ENCODE data around the gene NAT9.

Gene NAT9

GRCh38 chr17:74807925-74808324 lies 31.8 kb upstream of the NAT9 start:
- DNase-seq: peak in 17 of 42 donors; percentile 30 to 64 (median 49)
- intact Hi-C loops (cut with DNase I): no loop called here

GRCh38 chr17:74807441-74807840 lies 31.3 kb upstream of the NAT9 start:
- intact Hi-C loops (cut with DNase I): no loop called here
- DNase-seq: peak in 2 of 42 donors; percentile 29 to 43

GRCh38 chr17:74806334-74806733 lies 30.2 kb upstream of the NAT9 start:
- no peak for DNase-seq
- intact Hi-C loops (cut with DNase I): no loop called here

DNA sequence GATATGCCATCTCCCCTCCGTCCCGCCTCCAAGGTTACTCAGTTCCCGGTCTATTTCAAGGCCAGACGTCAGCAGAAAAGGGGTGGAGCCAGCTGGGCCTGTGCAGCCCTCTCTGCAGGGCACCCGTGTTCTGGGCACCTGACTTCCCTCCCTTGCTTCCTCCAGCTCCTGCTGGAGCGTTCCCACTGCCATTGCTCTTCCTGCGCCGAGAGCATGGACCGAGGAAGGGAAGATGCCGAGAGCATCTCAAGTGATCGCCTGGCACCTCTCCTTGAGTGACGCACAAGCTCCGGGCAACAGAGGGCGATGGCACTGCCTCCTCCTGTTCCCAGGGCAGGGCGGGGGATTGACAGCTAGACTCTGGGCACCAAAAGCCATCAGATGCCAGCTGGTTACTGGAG lies 29.4 kb upstream of the NAT9 start:
- intact Hi-C loops (cut with DNase I): no loop called here
- peak in 9 of 42 donors; percentile 18 to 76 (median 57) for DNase-seq

DNA sequence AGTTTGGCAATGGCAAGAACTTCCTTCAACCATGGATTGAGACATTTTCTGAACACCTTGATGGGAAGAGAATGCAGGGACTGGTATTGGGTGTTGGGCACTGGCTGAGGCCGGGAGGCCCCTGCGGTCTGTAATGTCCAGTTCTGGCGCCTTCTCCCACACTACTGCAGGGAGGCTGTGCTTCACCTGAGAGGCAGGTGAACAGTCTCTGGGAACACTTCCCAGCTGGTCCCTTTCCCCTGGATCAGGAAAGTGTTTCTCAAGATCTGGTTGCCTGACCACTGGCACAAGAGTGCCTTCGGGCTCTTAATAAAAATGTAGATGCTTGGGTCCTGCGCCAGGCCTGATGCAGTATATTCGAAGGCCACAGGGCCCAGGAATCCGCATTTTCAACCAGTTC lies 28.5 kb upstream of the NAT9 start:
- intact Hi-C loops (cut with DNase I): no loop called here
- no peak for DNase-seq

GRCh38 chr17:74803971-74804370 lies 27.8 kb upstream of the NAT9 start:
- intact Hi-C loops (cut with DNase I): no loop called here
- DNase-seq: no peak

DNA sequence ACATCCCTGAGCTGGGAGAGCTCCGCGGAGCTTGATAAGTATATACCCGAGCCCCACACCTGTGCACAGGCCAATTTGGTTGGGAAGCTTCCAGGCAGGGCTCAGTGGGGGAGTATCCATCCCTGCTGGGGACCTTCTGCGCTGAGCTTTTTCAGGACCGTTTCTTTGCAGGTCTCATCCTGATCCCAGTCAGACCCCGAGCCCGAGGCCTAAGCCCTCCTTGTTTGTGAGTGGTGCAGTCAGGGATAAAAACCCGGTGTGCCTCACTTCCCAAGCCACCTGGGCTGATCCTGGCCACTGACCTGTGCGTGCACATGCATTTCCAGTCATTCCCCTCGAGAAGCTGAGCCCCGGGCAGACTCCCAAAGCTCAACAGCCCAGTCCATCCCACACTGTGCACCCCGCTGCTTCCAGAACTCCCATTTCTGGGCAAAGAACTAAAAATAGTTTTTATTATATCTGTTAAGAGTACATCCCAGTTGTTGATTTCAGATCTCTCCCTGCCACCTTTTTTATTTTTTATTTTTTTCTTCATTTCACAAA lies 27.3 kb upstream of the NAT9 start:
- intact Hi-C loops (cut with DNase I): no loop called here
- DNase-seq: no peak

DNA sequence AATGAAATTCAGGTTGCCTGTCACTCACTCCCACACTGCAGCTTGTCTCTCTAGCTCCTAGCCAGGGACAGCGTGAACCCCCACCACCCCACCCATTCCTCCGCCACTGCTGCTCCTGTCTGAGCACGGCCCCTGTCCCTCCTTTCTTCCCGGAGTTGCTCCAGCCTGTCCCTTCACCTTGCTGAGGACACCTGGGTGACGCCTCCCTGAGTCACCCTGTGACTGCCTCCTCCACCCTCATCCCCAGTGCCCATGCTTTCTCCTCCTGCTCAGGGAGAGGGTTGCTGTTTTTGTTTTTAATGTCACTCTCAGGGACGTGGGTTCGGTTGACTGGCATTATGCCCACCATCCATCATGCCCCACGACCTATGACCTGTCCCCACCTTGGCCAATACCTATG lies 25.8 kb upstream of the NAT9 start:
- intact Hi-C loops (cut with DNase I): no loop called here
- peak in 2 of 42 donors; percentile 31 to 42 for DNase-seq

DNA sequence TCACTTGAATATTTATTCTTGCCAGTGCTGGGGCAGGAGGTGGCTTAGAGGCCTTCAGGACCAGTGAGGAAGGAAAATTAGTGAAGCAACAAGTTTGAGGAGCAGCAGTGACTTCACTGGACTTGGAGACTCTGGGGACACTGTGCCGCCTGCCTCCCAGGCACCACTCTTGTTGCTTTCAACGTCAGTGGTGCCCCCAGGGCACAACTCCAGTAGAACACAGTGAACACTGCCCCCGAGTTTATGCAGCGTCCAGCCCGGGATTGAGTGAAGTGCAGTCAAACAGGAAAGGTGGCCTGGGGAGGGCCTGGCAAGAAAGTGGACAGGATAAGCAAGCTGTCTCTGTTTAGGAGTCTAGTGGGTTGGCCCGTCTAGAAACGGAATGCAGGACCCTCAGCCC lies 24.4 kb upstream of the NAT9 start:
- intact Hi-C loops (cut with DNase I): no loop called here
- DNase-seq: no peak

DNA sequence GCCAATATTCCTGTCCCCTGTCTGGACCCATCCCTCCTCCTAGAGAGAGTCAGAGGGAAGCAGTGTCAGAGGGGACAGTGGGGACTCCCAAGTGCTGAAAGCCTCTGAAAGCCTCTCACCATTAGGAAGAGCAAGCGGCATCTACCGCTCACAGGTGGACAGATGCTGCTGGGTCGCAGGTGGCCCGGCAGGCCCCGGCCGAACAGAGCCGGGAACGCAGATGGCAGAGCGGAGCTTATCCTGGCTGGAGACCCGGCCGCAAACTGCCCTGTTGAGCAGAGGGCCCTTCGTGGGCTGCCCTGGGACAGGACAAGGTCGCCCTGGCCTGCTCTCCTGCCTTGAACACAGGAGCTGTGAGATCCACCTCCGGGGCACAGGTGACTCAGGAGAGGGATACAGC lies 23.0 kb upstream of the NAT9 start:
- DNase-seq: no peak
- intact Hi-C loops (cut with DNase I): no loop called here

DNA sequence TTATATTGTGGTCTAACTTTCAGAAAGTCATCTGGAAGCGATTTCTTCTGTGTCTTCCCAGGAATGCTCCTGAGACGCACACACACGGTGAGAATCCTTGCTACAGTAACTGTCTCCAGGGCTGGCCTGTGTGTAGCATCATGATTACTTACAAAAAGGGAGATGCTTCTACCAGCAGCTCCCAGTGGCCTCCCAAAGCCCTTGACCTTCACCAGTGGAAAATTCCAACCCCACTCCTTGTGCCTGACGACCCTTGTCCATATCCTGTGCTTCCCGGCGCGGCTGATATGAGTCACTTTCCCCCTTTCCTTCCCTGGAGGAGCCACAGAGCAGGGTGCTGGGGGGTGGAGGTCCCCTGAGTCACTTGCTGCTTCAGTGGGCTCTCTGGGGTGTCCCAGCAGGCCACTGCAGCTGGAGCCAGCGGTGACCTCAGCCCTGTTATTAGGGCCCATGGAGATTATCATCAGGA lies 22.1 kb upstream of the NAT9 start:
- intact Hi-C loops (cut with DNase I): no loop called here
- no peak for DNase-seq

DNA sequence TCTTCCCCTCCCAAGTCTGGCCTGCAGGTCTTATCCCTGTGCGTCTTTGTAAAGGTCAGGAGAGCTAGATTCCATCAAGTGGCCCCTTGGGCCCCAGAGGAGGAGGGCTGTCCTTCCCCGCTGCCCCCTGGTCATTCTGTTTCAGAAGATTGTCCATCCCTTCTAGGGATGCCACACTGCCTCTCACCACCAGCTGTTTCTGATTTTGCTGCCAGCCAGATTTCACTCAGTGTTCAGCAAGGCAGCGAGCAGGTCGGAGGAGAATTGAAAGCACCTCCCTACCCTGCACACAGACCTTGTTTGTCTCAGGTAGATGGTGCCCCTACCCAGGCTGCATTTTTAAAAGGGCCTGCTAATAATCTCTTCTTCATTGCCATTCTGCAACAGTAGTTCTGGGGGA lies 21.7 kb upstream of the NAT9 start:
- intact Hi-C loops (cut with DNase I): no loop called here

GRCh38 chr17:74796866-74797265 lies 20.7 kb upstream of the NAT9 start:
- intact Hi-C loops (cut with DNase I): no loop called here
- no peak for DNase-seq

More for the DNA sequence above, 21.7 kb upstream of the NAT9 start:
- DNase-seq: no peak

DNA sequence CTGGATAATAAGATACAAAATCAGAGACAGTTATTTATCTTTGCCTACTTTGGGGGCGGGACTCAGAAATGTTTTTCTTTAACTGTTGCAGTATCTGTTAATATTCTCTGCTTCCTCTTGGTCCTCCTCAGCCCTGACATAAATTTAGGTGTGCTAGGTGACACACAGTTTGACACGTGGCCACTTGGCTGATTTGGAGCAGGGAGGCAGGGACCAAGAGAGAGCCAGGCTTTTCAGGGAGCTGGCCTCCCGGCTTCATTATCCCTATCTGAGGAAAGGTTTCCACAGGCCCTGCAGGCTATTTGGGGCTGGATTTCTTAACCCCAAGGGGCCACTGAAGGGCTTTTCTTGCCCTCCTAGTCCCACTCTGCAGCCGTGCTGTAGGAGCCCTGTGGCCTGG lies 20.1 kb upstream of the NAT9 start:
- intact Hi-C loops (cut with DNase I): no loop called here
- no peak for DNase-seq

DNA sequence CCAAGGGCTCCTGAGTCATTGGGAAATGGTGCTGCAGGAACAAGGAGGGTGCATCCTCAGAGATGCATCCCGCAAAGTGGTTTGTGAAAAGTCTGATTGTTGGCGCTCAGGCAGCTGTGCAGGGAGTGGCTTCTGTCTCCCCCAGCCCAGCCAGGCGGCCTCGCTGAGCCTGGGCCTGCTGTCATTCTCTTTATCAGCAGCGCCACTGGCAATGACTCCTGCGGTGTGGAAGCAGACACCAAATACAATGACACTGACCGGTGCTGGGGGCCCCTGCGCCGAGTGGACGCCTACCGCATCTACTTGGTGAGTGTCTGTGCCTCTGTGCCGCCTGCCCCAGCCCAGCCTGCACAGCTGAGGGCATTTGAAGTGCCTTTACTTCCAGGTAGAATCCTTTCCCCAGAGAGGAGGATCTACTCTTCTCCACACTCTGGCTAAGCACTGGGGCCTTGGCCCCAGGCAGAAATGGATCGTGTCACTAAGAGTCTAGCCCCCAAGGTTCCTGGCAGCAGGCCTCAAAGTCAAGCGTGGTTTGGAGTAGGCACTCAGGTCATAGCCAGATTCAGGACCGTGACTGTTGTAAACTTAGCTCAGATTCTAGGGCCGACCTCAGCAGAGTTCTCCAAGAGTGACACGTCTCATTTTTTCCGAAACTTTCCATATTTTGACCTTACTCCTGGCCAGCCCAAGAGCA lies 19.3 kb upstream of the NAT9 start:
- intact Hi-C loops (cut with DNase I): no loop called here
- DNase-seq: peak in 10 of 42 donors; percentile 24 to 55 (median 38)

DNA sequence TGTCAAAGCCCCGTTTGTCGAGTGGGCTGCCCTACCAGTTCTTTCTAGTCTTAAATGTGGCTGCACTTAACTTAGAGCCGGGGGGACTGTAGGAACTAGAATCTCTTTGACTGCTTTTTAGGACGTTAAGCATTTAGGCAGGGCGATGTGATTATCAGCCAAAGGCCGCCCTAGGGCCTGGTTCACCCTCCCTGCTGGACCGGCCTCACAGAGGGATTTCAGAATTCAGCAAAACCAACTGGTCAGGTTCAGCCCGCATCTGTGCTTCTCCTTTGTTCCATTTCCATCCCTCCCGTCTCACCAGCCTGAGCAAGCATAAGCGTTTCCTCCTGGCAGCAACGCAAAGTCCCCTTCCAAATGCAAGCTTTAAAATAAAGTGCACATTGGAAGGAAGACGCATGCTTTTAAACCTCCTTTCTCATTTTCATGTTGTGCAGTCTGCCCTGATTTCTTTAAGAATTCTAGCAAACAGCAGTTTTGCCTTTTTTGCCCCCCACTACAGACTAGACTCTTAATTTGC lies 16.5 kb upstream of the NAT9 start:
- intact Hi-C loops (cut with DNase I): loop anchor here (2.0 kb wide), 1 partner anchor 72 kb away; no protein-coding TSS in a partner anchor
- DNase-seq: no peak

DNA sequence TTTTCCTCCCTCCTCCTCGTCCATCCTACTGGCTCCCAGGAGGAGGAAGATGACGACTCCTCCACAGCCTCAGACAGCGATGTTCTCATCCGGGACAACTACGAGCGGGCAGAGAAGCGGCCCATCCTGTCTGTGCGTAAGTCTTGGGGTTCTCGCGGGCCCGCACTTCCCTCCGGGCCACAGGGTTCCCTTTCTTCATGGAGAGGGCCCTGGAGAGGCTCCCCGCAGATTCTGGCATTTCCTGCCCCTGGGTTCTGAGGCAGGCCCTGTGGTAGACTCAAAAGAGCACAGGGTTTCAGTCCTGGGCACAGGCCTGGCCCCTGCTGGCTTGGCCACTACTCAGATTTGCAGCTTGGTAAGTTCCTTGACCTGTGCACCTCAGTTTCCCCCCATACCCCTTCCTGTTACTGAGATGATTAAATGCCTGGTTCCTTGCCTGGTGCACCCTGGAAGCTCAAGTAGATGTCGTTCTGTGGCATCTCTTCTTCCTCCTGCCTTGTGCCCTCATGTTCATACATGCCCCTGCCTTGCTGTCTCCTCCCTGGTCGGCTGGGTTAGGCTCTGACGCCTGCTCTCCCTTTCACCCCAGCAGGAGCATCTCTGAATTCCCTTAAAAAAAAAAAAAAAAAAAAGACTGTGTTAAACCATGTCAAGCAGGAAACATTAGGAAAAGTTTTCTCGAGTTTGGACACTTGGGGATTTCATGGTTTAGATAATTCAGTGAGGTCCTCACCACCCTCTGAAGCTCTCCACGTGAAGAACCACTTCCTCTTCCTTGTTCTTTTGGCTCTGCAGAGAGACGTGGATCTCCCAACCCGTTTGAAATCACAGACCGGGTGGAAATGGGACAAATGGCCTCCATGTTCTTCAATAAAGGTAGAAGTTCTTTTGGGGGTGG lies 14.3 kb upstream of the NAT9 start:
- intact Hi-C loops (cut with DNase I): no loop called here
- DNase-seq: no peak

DNA sequence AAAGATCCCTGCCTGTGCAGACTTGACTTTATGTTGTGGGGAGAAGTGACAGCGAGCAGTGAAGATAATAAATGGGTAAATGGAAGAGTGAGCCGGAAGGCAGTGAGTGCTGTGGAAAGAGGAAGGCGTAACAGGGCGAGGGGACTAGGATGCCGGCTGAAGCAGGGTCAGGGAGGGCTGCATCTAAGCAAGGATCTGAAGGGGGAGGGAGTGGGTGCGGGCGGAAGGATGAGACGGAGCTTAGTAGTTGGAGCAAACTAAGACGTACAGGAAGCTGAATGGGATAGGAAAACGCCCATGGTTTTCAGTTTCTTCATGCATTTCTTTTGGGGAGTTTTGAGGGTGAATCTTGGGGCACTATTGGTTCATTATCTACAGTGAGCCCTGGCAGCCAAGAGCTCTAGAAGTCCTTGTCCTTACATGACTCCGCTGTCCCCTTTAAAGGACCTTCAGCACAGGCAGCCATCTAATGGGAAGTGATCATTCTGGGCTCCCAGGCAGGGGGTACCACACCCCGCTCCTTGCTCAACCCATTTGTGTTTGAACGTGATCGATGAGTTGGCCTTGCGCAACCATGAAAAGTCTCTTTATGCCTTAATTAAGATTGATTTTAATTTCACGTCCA lies 10.4 kb upstream of the NAT9 start:
- intact Hi-C loops (cut with DNase I): no loop called here
- DNase-seq: no peak

- intact Hi-C loops (cut with DNase I): no loop called here
- no peak for DNase-seq
These were observed 9.8 kb upstream of the NAT9 start for GRCh38 chr17:74785981-74786360.

Measured in head of caudate nucleus (tissue), 42 donors.